ENCODE results near the gene TRAPPC5.

The TRAPPC5 gene

GRCh38 chr19:7732045-7732444 lies 51.4 kb downstream of the TRAPPC5 start, which contains the start of gene CLEC4G:
Gene CLEC4G, minus strand, starts transcription at chr19:7732110. Its CDS starts 8 bp downstream, at chr19:7732102.
- no peak for DNase-seq (ENCODE audit: low spot score)

- no peak for DNase-seq (ENCODE audit: low spot score)
Observed at GRCh38 chr19:7733376-7733775, 52.7 kb downstream of the TRAPPC5 start.

- DNase-seq (ENCODE audit: low spot score) = peak; percentile 42
Observed at GRCh38 chr19:7734220-7735203, 53.9 kb downstream of the TRAPPC5 start.

GRCh38 chr19:7736148-7736547 lies 55.5 kb downstream of the TRAPPC5 start:
- no peak for DNase-seq (ENCODE audit: low spot score)

- DNase-seq (ENCODE audit: low spot score) = no peak
Observed at GRCh38 chr19:7737215-7737614, 56.6 kb downstream of the TRAPPC5 start.
